Superior temporal gyrus (tissue), 1 donor: Measurements from ENCODE around the gene VGF.
A peak's percentile ranks its signal among the peaks of the same experiment; 100 is the strongest.

Experiments
- DNase-seq: peaks from one replicate; pipeline ENCODE4 v3.0.0-alpha.2; 2016; ENCODE audit errors: extremely low spot score

The VGF gene

DNA sequence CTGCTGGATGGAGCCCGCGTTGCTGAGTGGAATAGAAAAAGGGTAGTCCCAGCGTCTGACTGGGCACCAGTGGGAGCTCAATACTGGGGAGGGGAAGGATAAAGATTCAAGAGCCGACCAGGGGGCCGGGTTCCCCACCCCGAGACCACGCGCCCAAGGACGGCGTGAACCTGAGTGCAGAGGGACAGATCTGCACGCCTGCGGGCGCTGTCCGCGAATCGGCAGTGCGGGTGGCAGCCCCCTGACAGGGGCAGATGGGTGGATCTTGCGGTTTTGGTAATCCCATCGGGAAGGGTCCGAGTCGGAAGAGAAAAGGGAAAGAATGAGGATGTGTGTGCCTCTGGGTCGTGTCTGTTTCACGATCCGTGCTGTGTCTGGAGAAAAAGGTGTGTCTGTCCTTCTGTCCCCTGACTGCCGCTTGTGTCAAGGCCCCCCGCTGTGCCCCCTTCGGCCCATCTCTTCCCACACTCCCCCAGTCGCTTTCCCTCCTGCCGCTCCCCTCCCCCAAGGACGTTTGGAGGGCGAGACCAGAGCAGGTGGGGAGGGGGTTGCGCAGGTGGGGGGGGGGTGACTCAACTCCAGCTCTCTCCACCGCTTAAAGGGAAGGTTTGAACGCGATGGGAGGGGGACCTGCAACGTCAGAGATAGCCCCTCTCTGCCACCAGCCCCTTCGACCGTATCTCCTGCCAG, 734 bp upstream of the VGF start:
- no peak for DNase-seq

DNA sequence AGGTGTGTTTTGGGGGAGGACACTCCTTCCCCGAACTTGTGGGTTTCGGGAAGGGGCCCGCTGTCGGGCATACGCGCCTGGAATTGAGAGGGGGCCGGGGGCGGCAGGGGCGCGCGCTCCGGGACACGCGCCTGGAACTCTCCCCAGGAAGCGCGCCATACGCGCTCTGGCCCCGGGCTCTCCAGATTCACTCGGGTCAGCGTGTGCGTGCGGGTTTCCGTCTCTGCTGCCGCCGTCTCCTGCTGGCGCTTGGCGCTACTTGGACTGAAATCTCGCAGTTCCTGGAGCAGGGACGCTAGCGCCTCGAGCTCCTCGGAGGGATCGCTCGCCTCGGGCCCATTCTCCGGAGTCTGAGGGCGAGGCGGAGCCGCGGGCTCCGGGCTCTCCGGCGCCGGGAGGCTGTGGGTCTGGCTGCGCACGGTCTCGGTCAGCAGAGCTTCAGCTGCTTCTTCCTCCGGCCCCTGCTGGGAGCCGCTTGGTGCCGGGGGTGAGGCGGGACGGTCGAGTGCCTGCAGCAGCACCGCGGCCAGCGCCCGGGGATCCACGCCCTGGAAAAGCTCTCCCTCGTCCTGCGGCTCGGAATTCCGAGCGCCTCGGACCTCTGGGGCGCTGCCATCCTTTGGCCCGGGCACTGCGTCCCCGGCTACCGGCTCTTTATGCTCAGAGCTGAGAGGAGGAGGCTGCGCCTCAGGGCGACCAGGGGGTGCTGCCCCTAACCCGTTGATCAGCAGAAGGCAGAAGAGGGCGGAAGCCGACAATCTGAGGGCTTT, 1.1 kb downstream of the VGF start:
- no peak for DNase-seq

DNA sequence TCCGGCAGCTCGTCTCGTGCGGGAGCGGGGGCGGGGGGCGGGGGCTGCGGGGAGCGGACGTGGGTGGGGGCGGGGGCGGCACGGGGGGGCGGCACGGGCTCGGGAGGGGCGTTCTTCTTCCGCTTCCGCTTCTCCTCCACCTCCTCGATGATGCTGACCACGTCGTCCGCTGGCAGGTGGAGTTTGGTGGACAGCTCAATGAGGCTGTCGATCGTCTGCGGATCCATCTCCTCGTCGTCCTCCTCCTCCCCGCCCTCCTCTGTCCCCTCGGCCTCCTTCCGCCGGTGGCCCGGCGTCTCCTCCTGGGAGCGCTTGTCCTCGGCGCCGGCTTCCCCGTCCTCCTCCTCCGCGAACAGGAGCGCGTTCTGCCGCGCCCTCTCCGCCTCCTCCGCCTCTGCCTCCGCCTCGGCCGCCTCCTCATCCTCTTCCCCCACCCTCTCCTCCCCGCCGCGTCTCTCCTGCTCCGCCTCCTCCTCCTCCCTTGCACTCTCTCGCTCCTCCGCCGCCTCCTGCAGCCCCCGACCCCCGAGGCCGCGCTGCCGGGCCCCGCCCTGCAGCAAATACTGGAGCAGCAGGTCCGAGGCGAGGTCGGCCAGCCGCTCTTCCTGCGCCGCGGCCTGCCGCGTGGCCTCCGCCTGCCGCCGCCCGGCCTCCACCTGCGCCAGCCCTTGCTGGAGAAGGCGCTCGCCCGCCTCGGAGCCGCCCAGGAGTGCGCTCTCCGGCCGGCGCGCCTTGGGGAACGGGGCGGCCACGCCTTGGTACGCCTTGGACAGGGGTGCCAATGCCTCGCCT, 1.9 kb downstream of the VGF start:
- no peak for DNase-seq

DNA sequence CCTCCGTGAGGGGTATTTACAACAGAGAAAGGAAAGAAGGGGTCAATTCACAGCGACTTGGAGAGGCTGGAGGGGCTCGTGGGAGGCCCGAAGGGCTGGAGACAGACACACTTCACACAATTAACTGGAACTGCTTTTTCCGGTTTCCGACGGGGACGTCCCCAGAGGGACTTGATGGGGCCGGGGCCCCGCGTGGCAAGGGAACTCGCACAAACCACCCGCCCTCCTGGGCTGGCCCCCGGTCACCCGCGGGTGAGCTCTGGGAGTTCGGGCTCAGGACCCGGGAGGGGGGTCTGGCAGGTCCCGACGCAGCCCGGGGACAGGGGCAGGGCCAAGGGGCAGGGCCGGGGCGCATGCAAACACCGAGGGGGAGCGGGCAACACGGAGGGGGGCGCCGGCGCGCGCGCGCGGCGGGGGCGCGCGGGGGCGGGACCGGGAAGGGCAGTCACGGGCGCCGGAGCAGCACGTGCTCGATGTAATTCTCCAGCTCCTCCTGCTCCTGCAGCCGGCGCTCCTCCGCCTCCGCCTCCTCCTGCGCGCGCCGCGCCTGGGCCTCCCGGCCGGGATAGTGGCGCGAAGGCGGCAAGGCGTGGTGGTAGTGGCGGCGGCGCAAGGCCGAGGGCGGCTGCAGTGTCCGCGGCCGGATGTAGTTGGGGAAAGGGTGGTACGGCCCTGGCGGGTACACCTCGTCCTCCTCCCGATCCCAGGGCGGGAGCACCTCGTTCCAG, 2.7 kb downstream of the VGF start:
- DNase-seq = no peak

DNA sequence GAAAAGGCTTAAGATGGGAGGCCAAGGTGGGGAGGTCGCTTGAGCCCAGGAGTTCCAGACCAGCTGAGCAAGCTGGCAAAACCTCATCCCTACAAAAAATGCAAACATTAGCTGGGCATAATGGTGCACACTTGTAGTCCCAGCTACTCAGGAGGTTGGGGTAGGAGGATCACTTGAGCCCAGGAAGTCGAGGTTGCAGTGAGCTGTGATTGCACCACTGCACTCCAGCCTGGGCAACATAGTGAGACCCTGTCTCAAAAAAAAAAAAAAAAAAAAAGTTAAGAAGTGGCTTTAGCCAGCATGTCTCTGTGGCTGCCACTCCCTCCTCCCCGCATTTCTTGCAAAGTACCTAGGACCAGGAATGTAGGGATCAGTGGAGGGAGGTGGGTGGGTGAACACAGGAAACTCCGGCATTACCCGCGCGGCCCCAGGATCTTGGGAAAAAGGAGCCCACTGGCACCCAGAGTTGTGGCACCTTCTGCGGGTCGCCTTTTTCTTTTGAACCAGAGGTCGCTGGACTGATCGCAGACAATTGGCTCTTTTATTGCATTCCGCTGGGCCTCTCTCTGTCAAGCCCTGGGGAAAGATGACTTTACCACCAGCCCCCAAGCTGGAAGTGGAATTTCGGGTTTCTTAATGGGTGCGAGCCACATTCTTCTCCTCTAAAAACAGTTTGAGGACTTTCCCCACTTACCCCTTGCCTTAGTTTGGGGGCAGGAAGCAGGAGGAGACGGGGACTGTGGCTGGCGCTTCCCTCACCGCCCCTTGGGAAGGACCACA, 3.5 kb downstream of the VGF start:
- no peak for DNase-seq

DNA sequence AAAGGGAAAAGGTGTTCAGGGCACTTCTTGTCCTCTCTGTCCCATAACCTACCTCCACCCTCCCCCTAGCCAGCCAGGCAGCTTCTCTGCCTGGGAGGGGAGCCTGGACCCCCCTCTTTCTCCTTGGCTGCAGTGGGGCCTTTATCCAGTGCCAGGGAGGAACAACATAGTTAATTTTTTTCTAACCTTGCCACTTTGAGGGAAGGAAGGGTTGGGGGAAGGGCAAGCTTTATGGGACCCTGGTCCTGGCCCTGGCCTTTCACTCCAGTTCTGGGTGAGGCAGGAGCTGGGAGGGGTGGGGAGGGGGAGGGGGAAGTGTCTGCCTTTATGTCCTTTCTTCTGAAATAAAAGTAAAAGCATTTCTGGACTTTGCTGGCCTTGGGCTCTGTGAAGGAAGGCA, 4.5 kb downstream of the VGF start:
- no peak for DNase-seq

DNA sequence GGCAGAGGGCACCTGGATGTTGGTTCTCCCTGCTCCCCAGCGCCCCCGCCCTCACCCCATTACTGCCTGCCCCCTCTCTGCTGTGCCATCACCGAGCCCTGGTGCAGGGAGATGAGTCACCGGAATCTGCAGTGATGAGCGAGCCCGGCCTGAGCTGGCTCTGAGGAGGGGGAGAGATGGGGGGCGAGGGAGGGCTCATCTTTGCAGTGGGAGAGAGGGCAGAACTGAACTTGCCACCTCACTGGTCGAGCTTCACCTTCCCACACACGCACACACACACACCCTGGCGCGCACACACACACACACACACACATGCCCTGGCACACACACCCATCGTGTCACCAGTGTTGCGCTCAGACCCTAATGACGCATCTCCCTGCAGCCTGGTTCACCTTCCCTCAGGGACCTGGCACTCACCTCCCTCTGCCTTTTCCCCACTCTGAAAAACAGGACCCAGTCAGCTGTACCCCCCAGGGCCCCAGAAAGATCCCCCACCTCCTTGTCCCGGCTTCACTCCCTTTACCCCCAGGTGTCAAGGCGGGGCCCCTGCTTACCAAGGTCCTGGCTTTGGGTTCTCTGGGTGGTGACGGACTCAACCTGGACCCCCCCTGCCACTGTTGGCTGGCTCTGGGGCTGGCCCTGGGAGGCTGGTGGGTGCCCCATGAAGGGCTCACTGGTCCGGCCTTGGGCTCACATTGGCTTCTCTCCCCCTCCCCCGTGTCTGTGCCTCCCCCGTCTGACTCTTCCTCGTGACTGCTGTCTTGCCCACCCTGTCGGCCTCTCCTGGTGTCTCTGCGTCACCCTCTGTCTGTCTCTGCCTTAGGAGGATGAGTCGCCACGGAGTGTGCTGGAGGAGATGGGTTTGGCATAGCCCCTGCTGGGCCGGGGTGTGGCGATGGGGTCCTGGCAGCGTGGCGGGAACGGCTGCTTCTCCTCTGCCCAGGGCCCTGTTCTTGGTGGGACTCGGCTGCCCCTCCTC, 5.4 kb downstream of the VGF start:
- DNase-seq = no peak

DNA sequence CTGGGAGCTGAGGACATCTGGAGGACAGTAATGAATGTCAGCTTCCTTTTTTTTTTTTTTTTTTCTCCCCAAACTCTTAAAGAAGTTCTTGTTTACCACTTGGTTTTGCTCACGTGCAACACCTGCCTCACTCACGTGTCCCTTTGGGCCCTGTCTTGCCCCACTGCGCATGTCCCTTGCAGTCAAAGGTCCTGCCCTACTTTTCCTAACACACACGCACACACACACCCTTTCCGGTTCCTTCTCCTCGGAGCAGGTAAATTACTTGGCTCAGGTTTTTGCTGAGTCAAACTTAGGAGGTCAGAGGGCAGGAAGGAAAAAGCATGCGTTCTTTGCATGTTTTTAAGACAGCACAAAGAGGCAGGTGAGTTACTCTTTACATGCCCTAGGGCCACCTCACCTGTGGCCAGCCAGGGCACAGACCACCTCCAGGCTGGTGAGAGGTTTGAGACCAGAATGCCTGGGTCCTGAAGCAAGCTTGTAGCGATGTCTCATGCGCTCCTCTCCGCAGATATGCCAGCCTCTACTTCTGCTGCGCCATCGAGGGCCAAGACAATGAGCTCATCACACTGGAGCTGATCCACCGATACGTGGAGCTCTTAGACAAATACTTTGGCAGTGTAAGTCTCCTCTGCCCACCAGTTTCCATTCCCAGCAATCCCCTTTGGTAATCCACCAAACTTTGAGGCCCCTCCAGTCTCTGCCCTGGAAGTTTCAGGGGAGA, 8.3 kb downstream of the VGF start:
- no peak for DNase-seq

DNA sequence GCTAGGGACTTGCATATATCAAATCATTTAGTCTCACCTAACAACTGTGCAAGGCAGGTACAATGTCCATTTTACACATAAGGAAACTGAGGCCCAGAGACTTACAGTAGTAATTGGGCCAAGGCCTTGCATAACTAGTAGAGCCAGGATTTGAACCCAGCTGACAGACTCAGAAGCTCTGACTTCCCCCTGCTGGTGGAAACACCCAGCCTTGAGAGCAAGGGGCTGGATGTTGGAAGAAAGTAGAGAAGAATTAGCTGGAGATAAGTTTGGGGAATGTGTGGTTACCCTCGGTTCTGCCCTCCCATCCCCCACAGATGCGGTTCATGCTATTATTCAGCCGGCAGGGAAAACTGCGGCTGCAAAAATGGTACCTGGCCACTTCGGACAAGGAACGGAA, 9.1 kb downstream of the VGF start:
- no peak for DNase-seq

DNA sequence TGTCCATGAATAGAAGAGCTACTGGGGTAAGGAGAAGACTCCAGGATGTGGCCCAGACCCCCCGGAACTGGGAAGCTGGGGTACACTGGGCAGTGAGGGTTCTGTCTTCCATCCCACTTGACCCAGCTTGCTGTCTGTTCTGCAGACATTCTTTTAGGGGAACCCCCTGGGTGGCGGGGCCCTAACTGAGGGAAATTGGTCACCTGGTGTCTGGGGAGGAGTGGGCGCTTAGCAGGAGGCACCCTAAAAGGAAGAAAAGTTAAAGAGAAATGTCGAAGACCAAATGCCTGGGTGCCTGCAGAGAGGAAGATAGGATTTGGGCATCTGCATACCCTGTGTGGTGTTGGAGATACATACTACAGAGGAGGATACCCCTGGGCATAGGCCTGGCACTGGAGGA, 10.1 kb downstream of the VGF start:
- no peak for DNase-seq

DNA sequence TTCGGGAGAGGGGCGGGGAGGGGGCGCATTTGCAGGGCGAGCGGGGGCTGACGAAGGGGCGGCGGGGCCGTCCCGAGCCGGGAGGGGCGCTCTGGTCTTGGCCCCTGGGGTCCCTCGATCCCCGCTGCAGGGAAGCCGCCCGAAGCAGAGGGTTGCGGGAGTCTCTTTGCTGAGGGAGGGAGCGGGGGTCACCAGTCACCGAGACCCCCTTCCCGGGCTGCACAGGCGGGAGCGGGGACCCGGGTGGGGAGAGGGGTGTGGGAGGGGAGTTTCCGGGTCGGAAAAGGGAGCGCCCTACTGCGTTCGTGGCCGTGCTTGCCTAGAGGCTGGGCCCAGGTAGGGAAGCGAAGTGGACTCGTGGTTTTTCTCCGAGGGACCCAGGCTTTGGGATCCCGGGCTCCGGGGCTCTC, 10.7 kb downstream of the VGF start:
- no peak for DNase-seq

DNA sequence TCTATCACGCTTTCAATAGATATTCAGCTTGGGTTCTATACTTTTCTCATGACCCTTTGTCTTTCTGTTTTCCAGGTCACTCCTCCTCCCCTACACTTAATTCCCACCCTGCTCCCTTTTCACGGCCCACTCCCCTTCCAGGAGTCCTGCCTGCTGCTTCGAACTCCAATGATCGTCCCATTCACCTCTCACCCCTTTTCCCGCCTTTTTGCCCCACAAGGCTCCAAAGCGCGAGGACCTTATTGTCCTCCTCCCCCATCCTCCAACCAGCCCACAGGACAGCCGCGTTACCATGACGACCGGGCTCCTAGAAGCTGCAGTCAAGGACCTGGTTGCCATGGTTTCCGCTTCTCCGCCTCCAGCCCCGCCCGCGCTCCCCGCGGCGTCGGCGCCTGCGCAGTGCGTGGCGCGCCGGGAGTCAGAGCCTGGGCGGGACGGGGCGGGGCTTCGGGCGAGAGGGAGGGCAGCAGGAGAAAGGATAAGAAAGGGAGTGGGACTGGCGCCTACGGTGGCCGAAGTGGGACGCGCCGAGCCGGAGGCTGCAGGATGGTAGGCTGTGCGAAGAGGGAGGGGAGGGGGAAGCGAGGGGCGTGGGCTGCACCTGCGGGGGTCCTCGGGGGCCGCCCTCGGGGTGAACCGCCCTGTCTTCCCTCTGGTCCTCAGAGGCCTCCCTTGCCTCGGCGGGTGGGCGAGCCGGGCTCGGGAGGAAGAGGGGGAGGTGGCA, 11.2 kb downstream of the VGF start, which contains the start of gene AP1S1:
Gene AP1S1 (plus strand): TSS at position 508 of the 724 bp plus-strand sequence. CDS start 39 bp downstream, at position 547.
- DNase-seq = peak; percentile 87

DNA sequence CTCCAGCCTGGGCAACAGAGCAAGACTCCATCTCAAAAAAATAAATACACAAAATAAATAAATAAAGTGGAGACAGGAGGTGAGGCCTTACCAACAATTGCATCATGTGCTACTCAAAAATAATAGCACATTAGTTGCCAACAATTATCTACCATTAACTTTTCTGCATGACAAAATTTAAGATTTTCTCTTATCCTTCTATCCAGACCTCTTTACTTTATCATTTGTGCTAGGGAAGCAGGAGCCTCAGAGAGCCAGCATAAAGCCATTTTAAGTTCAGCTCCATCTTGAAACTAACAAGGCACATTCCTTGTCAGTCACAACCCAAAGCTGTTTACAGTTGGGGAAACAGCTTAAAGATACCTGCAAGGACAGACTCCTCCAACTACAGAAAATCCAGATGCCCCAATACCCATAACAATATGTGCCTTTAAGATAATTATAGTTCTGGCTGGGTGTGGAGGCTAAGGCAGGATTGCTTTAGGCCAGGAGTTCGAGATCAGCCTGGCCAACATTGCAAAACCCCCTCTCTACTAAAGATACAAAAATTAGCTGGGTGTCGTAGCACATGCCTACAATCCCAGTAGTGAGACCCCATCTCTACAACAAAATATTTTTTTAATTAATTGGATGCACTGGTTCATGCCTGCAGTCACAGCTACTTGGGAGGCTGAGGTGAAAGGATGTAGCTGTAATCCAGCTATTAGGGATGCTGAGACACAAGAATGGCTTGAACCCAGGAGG, 13.3 kb downstream of the VGF start:
- no peak for DNase-seq

DNA sequence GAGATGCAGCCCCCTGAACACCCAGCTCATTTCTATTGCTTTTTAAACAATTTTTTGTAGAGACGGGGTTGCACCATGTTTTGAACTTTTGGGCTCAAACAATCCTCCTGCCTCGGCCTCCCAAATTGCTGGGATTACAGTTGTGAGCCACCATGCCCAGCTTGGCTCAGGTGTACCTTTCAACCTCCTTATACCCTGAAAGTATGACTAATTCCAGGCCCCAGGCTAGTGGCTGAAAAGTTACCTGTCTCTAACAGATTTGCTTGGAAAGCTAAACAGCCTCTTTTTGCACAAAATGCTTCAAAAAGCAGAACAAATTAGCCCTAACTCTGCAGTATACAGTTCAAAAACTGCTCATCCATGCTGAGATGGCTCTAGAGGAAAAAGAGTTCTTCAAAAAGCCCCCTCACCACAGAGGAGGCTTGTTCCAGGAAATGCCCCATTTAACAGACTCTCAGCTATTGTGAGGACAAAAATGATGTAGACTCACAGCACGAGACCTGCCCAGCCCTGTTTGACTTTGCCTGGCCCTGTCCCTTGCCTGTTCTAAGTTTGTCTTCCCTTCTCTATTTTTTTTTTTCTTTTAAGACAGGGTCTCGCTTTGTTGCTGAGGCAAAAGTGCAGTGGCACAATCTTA, 24.5 kb downstream of the VGF start:
- DNase-seq = no peak

DNA sequence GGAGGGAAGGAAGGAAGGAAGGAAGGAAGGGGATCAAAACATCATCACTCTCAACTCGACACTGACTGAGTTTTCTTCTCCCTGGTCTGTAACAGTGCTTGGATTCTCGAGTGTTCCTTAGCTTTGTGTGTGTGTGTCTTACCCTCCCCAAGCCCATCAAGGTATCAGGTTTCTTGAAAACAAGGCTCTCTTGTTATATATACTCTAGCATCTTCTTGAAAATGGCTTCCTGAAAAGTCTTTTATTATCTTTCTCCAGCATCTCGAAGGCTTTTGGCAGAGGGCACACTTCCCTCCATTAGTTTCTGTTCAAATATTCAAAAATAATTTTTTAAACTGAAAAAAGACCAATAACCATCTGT, 25.1 kb downstream of the VGF start:
- no peak for DNase-seq

DNA sequence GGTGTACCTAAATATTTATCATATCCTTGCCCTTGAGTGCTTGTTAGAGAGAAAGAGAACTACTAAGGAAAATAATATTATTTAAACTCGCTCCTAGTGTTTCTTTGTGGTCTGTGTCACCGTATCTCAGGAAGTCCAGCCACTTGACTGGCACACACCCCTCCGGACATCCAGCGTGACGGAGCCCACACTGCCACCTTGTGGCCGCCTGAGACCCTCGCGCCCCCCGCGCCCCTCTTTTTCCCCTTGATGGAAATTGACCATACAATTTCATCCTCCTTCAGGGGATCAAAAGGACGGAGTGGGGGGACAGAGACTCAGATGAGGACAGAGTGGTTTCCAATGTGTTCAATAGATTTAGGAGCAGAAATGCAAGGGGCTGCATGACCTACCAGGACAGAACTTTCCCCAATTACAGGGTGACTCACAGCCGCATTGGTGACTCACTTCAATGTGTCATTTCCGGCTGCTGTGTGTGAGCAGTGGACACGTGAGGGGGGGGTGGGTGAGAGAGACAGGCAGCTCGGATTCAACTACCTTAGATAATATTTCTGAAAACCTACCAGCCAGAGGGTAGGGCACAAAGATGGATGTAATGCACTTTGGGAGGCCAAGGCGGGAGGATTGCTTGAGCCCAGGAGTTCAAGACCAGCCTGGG, 27.0 kb downstream of the VGF start:
- no peak for DNase-seq

DNA sequence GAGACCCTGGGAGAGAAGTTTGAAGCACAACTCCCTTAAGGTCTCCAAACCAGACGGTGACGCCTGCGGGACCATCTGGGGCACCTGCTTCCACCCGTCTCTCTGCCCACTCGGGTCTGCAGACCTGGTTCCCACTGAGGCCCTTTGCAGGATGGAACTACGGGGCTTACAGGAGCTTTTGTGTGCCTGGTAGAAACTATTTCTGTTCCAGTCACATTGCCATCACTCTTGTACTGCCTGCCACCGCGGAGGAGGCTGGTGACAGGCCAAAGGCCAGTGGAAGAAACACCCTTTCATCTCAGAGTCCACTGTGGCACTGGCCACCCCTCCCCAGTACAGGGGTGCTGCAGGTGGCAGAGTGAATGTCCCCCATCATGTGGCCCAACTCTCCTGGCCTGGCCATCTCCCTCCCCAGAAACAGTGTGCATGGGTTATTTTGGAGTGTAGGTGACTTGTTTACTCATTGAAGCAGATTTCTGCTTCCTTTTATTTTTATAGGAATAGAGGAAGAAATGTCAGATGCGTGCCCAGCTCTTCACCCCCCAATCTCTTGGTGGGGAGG, 27.6 kb downstream of the VGF start:
- DNase-seq = no peak
